Mucosa of rectum (tissue), 2 donors: Measurements from ENCODE around the gene MFSD8.
"Not testable (repeated sequence)": the region's sequence is repeated elsewhere in the genome, so short reads cannot be mapped to it uniquely, and the experiment has no call there.

Experiments
- H3K27ac ChIP-seq, 2 donors: one replicate each; pipeline ENCODE4 v1.7.0; 2013; ENCODE audit warnings: inconsistent platforms in 2 of 2, low read depth in 2 of 2, low read length in 2 of 2
- H3K27me3 ChIP-seq, 2 donors: one replicate each; pipeline ENCODE4 v1.7.0; 2013; ENCODE audit warnings: low read length in 2 of 2; ENCODE audit not compliant: control insufficient read depth in 2 of 2, insufficient read depth in 2 of 2
- H3K36me3 ChIP-seq, 2 donors: one replicate each; pipeline ENCODE4 v1.7.0; 2013; ENCODE audit warnings: low read length in 2 of 2; ENCODE audit not compliant: control insufficient read depth in 2 of 2, insufficient read depth in 2 of 2
- H3K4me1 ChIP-seq, 2 donors: one replicate each; pipeline ENCODE4 v1.7.0; 2013; ENCODE audit warnings: low read length in 2 of 2, mild to moderate bottlenecking in 1 of 2; ENCODE audit not compliant: control insufficient read depth in 2 of 2, insufficient read depth in 2 of 2
- H3K4me3 ChIP-seq, 2 donors: one replicate each; pipeline ENCODE4 v1.7.0; 2013; ENCODE audit warnings: low read length in 2 of 2
- H3K9ac ChIP-seq, 2 donors: one replicate each; pipeline ENCODE4 v1.7.0; 2013; ENCODE audit warnings: low read length in 2 of 2, low read depth in 1 of 2, mild to moderate bottlenecking in 1 of 2
- H3K9me3 ChIP-seq, 2 donors: one replicate each; pipeline ENCODE4 v1.7.0; 2013; ENCODE audit warnings: low read length in 2 of 2; ENCODE audit not compliant: control insufficient read depth in 2 of 2
- donor health status: healthy.
- donor health status: Normal muscosa, but diverticular disease.

MFSD8 gene

DNA sequence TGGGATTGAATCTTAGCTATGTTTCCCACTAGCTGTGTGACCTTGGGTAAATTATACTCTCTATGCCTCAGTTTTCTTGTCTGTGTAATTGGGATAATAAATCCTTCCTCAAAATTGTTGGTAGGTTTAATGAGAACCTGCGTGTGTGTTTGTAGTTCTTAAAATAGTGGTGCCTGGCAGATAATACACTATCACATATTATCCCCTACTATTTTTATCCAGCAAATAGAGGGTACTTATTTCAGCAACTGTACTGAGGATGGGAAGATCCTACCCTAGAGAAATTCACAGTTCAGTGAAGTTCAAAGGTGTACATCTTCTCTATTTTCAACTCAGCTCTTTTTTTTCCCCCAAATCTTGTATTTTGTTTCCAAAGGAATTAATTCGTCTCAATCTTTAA is 17.5 kb upstream of the MFSD8 start:
- Histone ChIP-seq H3K27me3 (no peaks in the 10 kb centered on the region), H3K9ac (no peak overlapping the region), H3K4me3 (no peak overlapping the region), H3K36me3 (peaks cover 4 to 12% of the 10 kb centered on the region in 2 donors), H3K27ac (no peak overlapping the region), H3K4me1 (no peaks in the 10 kb centered on the region), H3K9me3 (no peaks in the 10 kb centered on the region)

DNA sequence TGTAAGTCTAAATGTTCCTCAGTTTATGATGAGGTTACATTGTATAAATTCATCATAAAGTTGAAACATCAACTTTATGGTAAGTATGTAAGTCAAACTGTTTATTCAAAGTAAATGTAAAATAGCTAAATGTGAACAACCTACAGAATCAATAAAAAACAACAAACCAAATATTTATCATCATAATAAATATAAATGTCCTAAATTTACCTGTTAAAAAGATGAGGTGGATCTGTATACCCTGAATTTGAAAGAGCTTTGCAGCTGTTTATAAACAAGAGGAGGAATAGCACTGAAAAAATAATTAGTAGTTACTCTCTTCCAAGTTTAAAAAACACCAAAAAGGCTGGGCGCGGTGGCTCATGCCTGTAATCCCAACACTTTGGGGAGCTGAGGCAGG is 14.0 kb upstream of the MFSD8 start:
- H3K36me3 ChIP-seq, result peaks cover 1 to 4% of the 10 kb centered on the region in 2 donors

DNA sequence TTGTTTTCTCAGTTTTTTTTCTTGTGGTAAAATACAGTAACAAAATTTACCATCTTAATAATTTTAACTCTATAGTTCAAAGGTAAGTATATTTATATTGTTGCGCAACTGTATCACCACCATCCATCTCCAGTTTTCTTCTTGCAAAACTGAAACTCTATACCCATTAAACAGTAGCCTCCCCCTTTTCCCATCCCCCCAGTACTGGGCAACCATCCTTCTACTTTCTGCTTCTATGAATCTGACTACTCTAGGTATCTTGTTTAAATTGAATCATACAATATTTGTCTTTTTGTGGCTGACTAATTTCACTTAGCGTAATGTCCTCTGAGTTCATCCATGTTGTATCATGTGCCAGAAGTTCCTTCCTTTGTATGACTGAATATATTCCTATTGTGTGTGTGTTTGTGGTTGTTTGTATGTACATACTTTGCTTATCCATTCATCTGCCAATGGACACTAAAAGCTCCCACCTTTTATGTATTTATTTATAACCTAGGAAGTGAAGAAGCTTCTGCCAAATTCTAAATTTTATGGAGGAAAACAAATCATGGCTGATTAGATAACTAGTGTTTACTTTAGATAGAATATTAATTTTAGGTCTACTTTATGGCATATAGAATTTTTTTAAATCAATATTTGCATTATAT is 10.3 kb upstream of the MFSD8 start:
- Histone ChIP-seq H3K4me1 (no peaks in the 10 kb centered on the region), H3K9me3 (no peaks in the 10 kb centered on the region), H3K27me3 (no peaks in the 10 kb centered on the region), H3K36me3 (peaks cover 5 to 11% of the 10 kb centered on the region in 2 donors), H3K27ac (no peak overlapping the region), H3K9ac (no peak overlapping the region), H3K4me3 (no peak overlapping the region)

More for the DNA sequence above, 14.0 kb upstream of the MFSD8 start:
- Histone ChIP-seq H3K27ac (no peak overlapping the region), H3K4me3 (no peak overlapping the region), H3K4me1 (no peaks in the 10 kb centered on the region), H3K9me3 (no peaks in the 10 kb centered on the region), H3K27me3 (no peaks in the 10 kb centered on the region), H3K9ac (no peak overlapping the region)

DNA sequence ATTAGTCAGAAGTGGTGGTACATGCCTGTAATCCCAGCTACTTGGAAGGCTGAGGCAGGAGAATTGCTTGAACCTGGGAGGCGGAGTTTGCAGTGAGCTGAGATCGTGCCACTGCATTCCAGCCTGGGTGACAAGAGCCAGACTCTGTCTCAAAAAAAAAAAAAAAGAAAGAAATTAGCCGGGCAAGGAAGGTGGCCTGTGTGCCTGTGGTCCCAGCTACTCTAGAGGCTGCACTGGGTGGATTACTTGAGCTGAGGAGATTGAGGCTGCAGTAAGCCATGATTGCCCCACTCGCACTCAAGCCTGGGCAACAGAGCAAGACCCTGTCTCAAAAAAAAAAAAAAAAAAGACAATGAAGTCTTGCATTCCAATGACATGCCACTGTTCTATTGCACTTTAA is 6.0 kb upstream of the MFSD8 start:
- peaks cover 5 to 11% of the 10 kb centered on the region in 2 donors for H3K36me3 ChIP-seq
- not testable (repeated sequence) for H3K27ac ChIP-seq, H3K9me3 ChIP-seq, H3K9ac ChIP-seq, H3K27me3 ChIP-seq, H3K4me1 ChIP-seq, H3K4me3 ChIP-seq

DNA sequence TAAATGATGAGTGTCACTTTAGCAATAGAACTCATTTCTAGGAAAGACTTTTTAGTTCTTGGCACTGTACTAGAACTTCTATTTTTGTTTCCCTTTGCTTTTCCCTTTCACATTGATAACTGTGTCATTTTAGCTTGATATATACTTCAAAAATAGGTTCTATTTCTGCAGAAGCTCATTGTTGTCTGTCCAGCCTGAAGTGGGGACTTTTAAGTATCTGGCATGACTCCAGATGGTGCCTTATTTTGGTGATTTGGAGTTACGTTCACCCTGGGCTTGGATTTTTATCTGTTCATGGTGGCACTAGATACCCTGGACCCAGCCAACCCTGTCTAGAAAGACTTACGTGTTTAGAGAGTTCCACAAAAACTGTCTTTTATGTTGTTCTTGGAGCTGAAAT is 3.6 kb upstream of the MFSD8 start:
- Histone ChIP-seq H3K27ac (no peak overlapping the region), H3K9ac (no peak overlapping the region)

DNA sequence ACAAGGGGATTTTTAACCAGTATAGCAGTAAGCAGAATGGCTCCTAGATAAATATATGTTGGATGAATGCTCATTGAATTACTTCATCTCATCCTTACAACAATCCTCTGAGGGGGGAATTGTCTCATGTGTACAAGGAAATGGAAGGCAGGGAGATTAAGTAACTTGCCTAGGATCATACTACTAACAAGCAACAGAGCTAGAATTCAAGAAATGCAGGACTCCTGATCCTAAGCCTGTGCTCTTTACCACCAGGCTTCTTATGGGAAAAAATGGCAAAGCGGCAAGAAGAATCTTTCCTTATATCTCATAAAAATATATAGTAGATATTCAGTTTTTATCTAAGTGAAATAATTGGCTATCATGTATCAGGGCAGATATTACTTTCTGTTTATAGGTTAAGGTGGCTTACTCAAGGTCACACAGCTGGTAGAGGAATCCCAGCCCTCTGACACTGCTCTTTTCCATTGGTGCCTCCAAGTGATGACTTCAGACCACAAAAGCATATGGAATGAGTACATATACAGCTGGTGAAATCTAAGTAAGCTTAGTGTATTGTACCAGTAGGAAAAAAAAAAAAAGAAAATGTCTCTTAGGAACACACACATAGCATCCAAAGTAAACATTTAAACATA is 2.3 kb upstream of the MFSD8 start:
- no peak overlapping the region for H3K27ac ChIP-seq
- H3K9ac ChIP-seq, result no peak overlapping the region
- peaks cover 6 to 8% of the 10 kb centered on the region in 2 donors for H3K4me1 ChIP-seq
- no peak overlapping the region for H3K4me3 ChIP-seq
- no peaks in the 10 kb centered on the region for H3K27me3 ChIP-seq
- no peaks in the 10 kb centered on the region for H3K9me3 ChIP-seq
- H3K36me3 ChIP-seq, result peaks cover 0 to 4% of the 10 kb centered on the region in 2 donors

More for the DNA sequence above, 3.6 kb upstream of the MFSD8 start:
- H3K27me3 ChIP-seq, result no peaks in the 10 kb centered on the region
- no peak overlapping the region for H3K4me3 ChIP-seq
- no peaks in the 10 kb centered on the region for H3K9me3 ChIP-seq
- peaks cover 5 to 7% of the 10 kb centered on the region in 2 donors for H3K36me3 ChIP-seq
- peaks cover 6 to 8% of the 10 kb centered on the region in 2 donors for H3K4me1 ChIP-seq

DNA sequence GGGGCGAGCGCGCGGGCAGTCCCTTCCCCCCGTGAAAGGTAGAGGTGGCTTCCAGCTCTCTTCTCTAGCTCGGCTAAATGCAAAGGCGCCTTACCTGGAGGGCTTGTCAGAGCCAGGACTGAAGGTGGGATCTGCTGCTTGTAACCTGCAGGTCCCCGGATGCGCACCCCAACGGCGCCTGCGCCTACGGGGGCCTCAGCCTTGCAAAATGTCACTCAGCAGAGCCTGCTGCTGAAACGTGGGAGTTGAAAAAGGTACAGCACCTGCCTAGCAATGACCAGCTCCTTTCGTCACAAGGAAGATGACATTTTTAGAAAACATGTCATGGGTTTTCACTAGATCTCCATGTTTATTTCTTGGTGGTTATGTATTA is 816 bp upstream of the MFSD8 start:
- peak overlapping the region; percentile 99 for H3K27ac ChIP-seq

DNA sequence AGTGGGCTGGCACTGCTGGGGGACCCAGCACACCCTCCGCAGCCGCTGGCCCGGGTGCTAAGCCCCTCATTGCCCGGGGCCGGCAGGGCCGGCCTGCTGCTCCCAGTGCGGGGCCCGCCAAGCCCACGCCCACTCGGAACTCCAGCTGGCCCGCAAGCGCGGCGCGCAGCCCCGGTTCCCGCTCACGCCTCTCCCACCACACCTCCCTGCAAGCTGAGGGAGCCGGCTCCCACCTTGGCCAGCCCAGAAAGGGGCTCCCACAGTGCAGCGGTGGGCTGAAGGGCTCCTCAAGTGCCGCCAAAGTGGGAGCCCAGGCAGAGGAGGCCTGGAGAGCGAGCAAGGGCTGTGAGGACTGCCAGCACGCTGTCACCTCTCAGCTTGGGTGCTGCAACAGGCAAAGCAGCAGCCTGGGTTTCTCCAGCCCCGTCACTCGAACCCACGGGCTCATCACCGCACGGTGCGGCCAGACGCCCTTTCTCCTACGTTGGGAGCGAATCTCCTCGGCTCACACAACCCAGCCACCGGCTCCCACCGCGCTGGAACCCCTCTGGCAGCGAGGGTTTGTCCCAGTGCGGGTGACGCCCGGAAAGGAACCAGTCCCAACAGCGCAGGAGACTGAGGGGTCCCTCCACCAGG is 429 bp downstream of the MFSD8 start:
- H3K4me3 ChIP-seq, result peak overlapping the region; percentile 88 to 97
- H3K36me3 ChIP-seq, H3K4me1 ChIP-seq, H3K27me3 ChIP-seq, H3K9me3 ChIP-seq: not testable (repeated sequence)
- peak overlapping the region; percentile 99 for H3K27ac ChIP-seq
- peak overlapping the region; percentile 97 to 100 for H3K9ac ChIP-seq

More for the DNA sequence above, 816 bp upstream of the MFSD8 start:
- Histone ChIP-seq H3K4me1 (peaks cover 6 to 8% of the 10 kb centered on the region in 2 donors), H3K9ac (peak overlapping the region; percentile 97 to 100), H3K27me3 (no peaks in the 10 kb centered on the region), H3K9me3 (no peaks in the 10 kb centered on the region), H3K36me3 (peaks cover 0 to 4% of the 10 kb centered on the region in 2 donors), H3K4me3 (peak overlapping the region; percentile 88 to 97)

DNA sequence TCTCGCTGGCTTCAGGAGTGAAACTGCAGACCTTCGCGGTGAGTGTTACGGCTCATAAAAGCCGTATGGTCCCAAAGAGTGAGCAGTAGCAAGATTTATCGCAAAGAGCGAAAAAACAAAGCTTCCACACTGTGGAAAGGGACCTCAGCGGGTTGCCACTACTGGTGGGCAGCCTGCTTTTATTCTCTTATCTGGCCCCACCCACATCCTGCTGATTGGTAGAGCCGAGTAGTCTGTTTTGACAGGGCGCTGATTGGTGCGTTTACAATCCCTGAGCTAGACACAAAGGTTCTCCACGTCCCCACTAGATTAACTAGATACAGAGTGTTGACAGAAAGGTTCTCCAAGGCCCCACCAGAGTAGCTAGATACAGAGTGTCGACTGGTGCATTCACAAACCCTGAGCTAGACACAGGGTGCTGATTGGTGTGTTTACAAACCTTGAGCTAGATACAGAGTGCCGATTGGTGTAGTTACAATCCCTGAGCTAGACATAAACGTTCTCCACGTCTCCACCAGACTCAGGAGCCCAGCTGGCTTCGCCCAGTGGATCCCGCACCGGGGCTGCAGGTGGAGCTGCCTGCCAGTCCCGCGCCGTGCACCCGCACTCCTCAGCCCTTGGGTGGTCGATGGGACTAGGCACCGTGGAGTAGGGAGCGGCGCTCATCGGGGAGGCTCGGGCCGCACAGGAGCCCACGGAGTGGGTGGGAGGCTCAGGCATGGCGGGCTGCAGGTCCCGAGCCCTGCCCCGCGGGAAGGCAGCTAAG is 1.2 kb downstream of the MFSD8 start:
- peak overlapping the region; percentile 38 to 44 for H3K4me3 ChIP-seq
- H3K9me3 ChIP-seq, H3K4me1 ChIP-seq, H3K27me3 ChIP-seq, H3K27ac ChIP-seq, H3K36me3 ChIP-seq, H3K9ac ChIP-seq: not testable (repeated sequence)

DNA sequence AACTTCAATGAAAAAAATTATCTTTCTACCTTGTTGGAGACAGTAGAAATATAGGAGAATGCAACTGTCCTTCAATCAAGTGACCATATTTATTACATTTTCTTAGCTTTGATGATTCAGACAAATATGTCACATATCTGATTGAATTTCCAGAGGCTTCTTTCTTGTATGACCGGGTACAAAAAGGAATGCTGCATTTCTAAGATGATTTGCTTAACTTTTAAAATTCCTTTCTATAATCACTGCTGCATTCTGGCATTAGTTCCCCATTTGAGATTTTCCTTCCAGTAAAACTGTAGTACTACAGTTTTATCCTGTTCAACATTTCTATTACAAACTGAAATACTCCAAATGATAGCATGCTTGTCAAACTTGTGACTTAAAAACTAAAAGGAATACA is 5.2 kb downstream of the MFSD8 start:
- Histone ChIP-seq H3K9me3 (no peaks in the 10 kb centered on the region), H3K27ac (no peak overlapping the region)

More for the DNA sequence above, 5.2 kb downstream of the MFSD8 start:
- no peak overlapping the region for H3K9ac ChIP-seq
- no peaks in the 10 kb centered on the region for H3K4me1 ChIP-seq
- H3K36me3 ChIP-seq, result peaks cover 0 to 7% of the 10 kb centered on the region in 2 donors
- H3K27me3 ChIP-seq, result no peaks in the 10 kb centered on the region
- no peak overlapping the region for H3K4me3 ChIP-seq
